Measurements from ENCODE around the gene COA7. TPM values are rescaled to one million over a fixed set of nuclear protein-coding genes. Genes with fewer than 3 reads are reported as not detected.
A peak's percentile ranks its signal among the peaks of the same experiment; 100 is the strongest.

Gene COA7
- total RNA-seq, 6 experiments from 2014 or later, result 13.6 to 17.8 (median 15.8) TPM

GRCh38 chr1:52707927-52708655 is 9.9 kb upstream of the COA7 start:
- Histone ChIP-seq H3K4me3 (no peak overlapping the region), H3K27ac (peak overlapping the region; percentile 23 to 84 (median 76)), H3K9me3 (no peaks in the 10 kb centered on the region), H3K36me3 (no peaks in the 10 kb centered on the region), H3K4me1 (peaks cover 0 to 24% (median 8%) of the 10 kb centered on the region in 4 donors), H3K27me3 (no peaks in the 10 kb centered on the region)
- no peak for TF ChIP-seq CTCF (IDR thresholded peaks at IDR 0.05)
- no peak for TF ChIP-seq POLR2A (IDR thresholded peaks at IDR 0.05)
- WGBS (ENCODE audit: insufficient coverage, low coverage, low lambda C conversion rate, missing lambda C conversion rate), result 72% methylated on average over 5 of the region's 5 CpGs
- DNase-seq (peak in 1 of 3 donors; percentile 38), ATAC-seq (peak in 2 of 4 donors; percentile 9 to 50)
- intact Hi-C loops (cut with DNase I), result loop anchor here in 1 of 2 donors (10.0 kb wide), 1 partner anchor 217 kb away; the partner anchor contains the start of genes ECHDC2 and SCP2

- 61% methylated on average over 13 of the region's 18 CpGs for WGBS (ENCODE audit: insufficient coverage, low coverage, low lambda C conversion rate, missing lambda C conversion rate)
- no peaks in the 10 kb centered on the region for H3K27me3 ChIP-seq
- no peaks in the 10 kb centered on the region for H3K36me3 ChIP-seq
- no peak overlapping the region for H3K4me3 ChIP-seq
- DNase-seq, result peak; percentile 48 to 84 (median 74)
- intact Hi-C loops (cut with DNase I), result loop anchor here in 1 of 2 donors (10.0 kb wide), 1 partner anchor 218 kb away; the partner anchor contains the start of genes ECHDC2 and SCP2
- no peaks in the 10 kb centered on the region for H3K9me3 ChIP-seq
- no peak for TF ChIP-seq CTCF (IDR thresholded peaks at IDR 0.05)
- TF ChIP-seq POLR2A (IDR thresholded peaks at IDR 0.05), result peak; percentile 52
- peaks cover 0 to 24% (median 8%) of the 10 kb centered on the region in 4 donors for H3K4me1 ChIP-seq
- peak; percentile 55 to 69 (median 64) for ATAC-seq
- peak overlapping the region; percentile 23 to 84 (median 83) for H3K27ac ChIP-seq
Measured at GRCh38 chr1:52706941-52707926, 9.1 kb upstream of the COA7 start.

- H3K4me3 ChIP-seq, result no peak overlapping the region
- intact Hi-C loops (cut with DNase I), result loop anchor here in 1 of 2 donors (10.0 kb wide), 1 partner anchor 219 kb away; the partner anchor contains the start of genes ECHDC2 and SCP2
- ATAC-seq, result no peak
- no peak for TF ChIP-seq POLR2A (IDR thresholded peaks at IDR 0.05)
- no peak for TF ChIP-seq CTCF (IDR thresholded peaks at IDR 0.05)
- peak overlapping the region in 2 of 3 donors; percentile 83 to 84 for H3K27ac ChIP-seq
- H3K9me3 ChIP-seq, result no peaks in the 10 kb centered on the region
- no peaks in the 10 kb centered on the region for H3K27me3 ChIP-seq
- H3K4me1 ChIP-seq, result peaks cover 0 to 24% (median 8%) of the 10 kb centered on the region in 4 donors
- WGBS (ENCODE audit: insufficient coverage, low coverage, low lambda C conversion rate, missing lambda C conversion rate), result 82% methylated on average over 4 of the region's 6 CpGs
- peak in 1 of 3 donors; percentile 31 for DNase-seq
- no peaks in the 10 kb centered on the region for H3K36me3 ChIP-seq
Measured at GRCh38 chr1:52706136-52706670, 8.1 kb upstream of the COA7 start.

Data from right lobe of liver (tissue), 6 donors.